Neuronal stem cell (in vitro differentiated cells): ENCODE measurements around the gene HGF.

Experiments
- DNase-seq: peaks from one replicate; pipeline ENCODE4 v3.0.0-alpha.2; 2013; ENCODE audit warnings: low spot score
- H2AFZ ChIP-seq: one replicate; pipeline ENCODE4 v1.6.1; 2013; ENCODE audit warnings: mild to moderate bottlenecking, low read length, inconsistent platforms
- H2AK5ac ChIP-seq: 2 replicates; pipeline ENCODE4 v1.6.1; 2013; ENCODE audit warnings: low read depth, mild to moderate bottlenecking, inconsistent platforms, low read length, moderate library complexity, mixed read lengths
- H2BK120ac ChIP-seq: 2 replicates; pipeline ENCODE4 v1.6.1; 2013; ENCODE audit warnings: low read depth, mild to moderate bottlenecking, inconsistent platforms, low read length, moderate library complexity, mixed read lengths
- H2BK12ac ChIP-seq: one replicate; pipeline ENCODE4 v1.6.1; 2013; ENCODE audit warnings: low read length, inconsistent platforms
- H2BK15ac ChIP-seq: 2 replicates; pipeline ENCODE4 v1.6.1; 2013; ENCODE audit warnings: mild to moderate bottlenecking, low read length, inconsistent platforms, mixed read lengths
- H2BK5ac ChIP-seq: one replicate; pipeline ENCODE4 v1.6.1; 2013; ENCODE audit warnings: inconsistent platforms, mild to moderate bottlenecking, low read length, moderate library complexity
- H3K14ac ChIP-seq: one replicate; pipeline ENCODE4 v1.6.1; 2013; ENCODE audit warnings: low read length, inconsistent platforms
- H3K18ac ChIP-seq: 2 replicates; pipeline ENCODE4 v1.6.1; 2013; ENCODE audit warnings: low read length, inconsistent platforms
- H3K23ac ChIP-seq: 2 replicates; pipeline ENCODE4 v1.6.1; 2013; ENCODE audit warnings: low read depth, mild to moderate bottlenecking, mixed read lengths, low read length, inconsistent platforms; ENCODE audit not compliant: poor library complexity
- H3K27ac ChIP-seq: replicated peaks from 3 replicates; pipeline ENCODE4 v1.5.1; 2013; ENCODE audit warnings: low read length, inconsistent platforms
- H3K27me3 ChIP-seq, 3 experiments: 2 replicates each; pipeline ENCODE4 v1.6.1; 2013; ENCODE audit warnings: low read length in 3 of 3, mild to moderate bottlenecking in 2 of 3, inconsistent platforms in 1 of 3, low read depth in 1 of 3, mixed read lengths in 1 of 3, moderate library complexity in 1 of 3; ENCODE audit not compliant: control insufficient read depth in 3 of 3, insufficient read depth in 3 of 3
- H3K36me3 ChIP-seq, 2 donors: replicated peaks in 1 of 2; 2 replicates each; pipeline ENCODE4 v1.6.1; 2013; ENCODE audit warnings: low read length in 2 of 2; ENCODE audit not compliant: control insufficient read depth in 2 of 2, insufficient read depth in 2 of 2
- H3K4ac ChIP-seq: 2 replicates; pipeline ENCODE4 v1.6.1; 2013; ENCODE audit warnings: inconsistent platforms, mild to moderate bottlenecking, low read length, moderate library complexity
- H3K4me1 ChIP-seq, 2 donors: 1 replicate in 1 of 2; 2 replicates in 1 of 2; pipeline ENCODE4 v1.6.1; 2013; ENCODE audit warnings: low read length in 2 of 2, low read depth in 1 of 2; ENCODE audit not compliant: control insufficient read depth in 2 of 2, insufficient read depth in 1 of 2
- H3K4me2 ChIP-seq: one replicate; pipeline ENCODE4 v1.6.1; 2013; ENCODE audit warnings: mild to moderate bottlenecking, low read length, inconsistent platforms; ENCODE audit not compliant: insufficient read depth, poor library complexity, severe bottlenecking
- H3K4me3 ChIP-seq, 2 donors: 2 replicates each; pipeline ENCODE4 v1.5.1; 2013; ENCODE audit warnings: low read length in 2 of 2, mild to moderate bottlenecking in 2 of 2, inconsistent platforms in 1 of 2, moderate library complexity in 1 of 2
- H3K79me1 ChIP-seq: one replicate; pipeline ENCODE4 v1.6.1; 2013; ENCODE audit warnings: low read depth, mild to moderate bottlenecking, inconsistent platforms, low read length, moderate library complexity
- H3K9ac ChIP-seq: one replicate; pipeline ENCODE4 v1.6.1; 2013; ENCODE audit warnings: mild to moderate bottlenecking, low read depth, low read length, inconsistent platforms; ENCODE audit not compliant: poor library complexity
- H3K9me3 ChIP-seq, 2 donors: replicated peaks in 1 of 2; 2 replicates each; pipeline versions ENCODE3 to v1.6.1; 2013; ENCODE audit warnings: low read length in 2 of 2, mild to moderate bottlenecking in 2 of 2, inconsistent platforms in 1 of 2, low read depth in 1 of 2, mixed read lengths in 1 of 2, moderate library complexity in 1 of 2; ENCODE audit not compliant: control insufficient read depth in 2 of 2, insufficient read depth in 1 of 2
- H4K8ac ChIP-seq: one replicate; pipeline ENCODE4 v1.6.1; 2013; ENCODE audit warnings: low read depth, mild to moderate bottlenecking, inconsistent platforms, low read length, moderate library complexity
- H4K91ac ChIP-seq: one replicate; pipeline ENCODE4 v1.6.1; 2013; ENCODE audit warnings: low read length, low read depth, mild to moderate bottlenecking, inconsistent platforms; ENCODE audit not compliant: poor library complexity
- WGBS, 2 donors: extraction: QIAGEN DNeasy Blood & Tissue Kit; methylation state at CpG; one replicate each; pipeline ENCODE4 v1.1.7; 2013; ENCODE audit warnings: missing lambda C conversion rate in 2 of 2, mixed read lengths in 1 of 2; ENCODE audit not compliant: insufficient read length in 2 of 2, insufficient replicate concordance in 1 of 2; ENCODE audit errors: extremely low coverage in 2 of 2; 5-methylcytosine and 5-hydroxymethylcytosine counted together

The HGF gene

DNA sequence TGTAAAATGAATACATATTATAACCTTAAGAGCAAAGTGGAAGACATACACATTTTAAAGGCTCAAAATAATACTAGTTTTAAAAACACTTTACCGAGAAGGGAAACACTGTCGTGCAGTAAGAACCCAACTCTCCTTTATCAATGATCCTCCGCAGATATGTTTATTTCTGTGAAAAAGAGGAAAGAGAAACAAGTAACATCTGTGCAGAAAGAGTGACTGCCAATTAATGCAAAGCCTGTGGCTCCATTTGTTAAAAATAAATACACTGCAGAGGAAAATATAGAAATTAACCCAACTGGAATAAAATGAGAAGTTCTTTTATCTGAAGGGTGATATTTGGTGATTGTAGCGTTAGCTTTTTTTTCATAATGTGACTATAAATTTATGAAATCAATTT lies 62.7 kb downstream of the HGF start:
- Histone ChIP-seq H4K8ac (no peak overlapping the region), H3K14ac (no peak overlapping the region), H3K4me2 (no peak overlapping the region), H2BK5ac (no peak overlapping the region), H3K9ac (no peak overlapping the region), H3K4me3 (no peak overlapping the region), H3K4ac (no peak overlapping the region), H3K18ac (no peak overlapping the region), H3K9me3 (no peaks in the 10 kb centered on the region), H4K91ac (no peak overlapping the region), H3K23ac (no peak overlapping the region), H3K4me1 (peaks cover 0 to 13% of the 10 kb centered on the region in 2 donors), H2BK12ac (no peak overlapping the region), H2BK15ac (no peak overlapping the region), H3K27ac (no peak overlapping the region), H3K27me3 (no peaks in the 10 kb centered on the region), H2BK120ac (no peak overlapping the region), H2AFZ (peak overlapping the region; percentile 58), H3K36me3 (no peaks in the 10 kb centered on the region), H2AK5ac (no peak overlapping the region), H3K79me1 (no peaks in the 10 kb centered on the region)
- no peak for DNase-seq
- WGBS, 2 donors, result no CpG with 5 or more reads among the region's 4 CpGs

DNA sequence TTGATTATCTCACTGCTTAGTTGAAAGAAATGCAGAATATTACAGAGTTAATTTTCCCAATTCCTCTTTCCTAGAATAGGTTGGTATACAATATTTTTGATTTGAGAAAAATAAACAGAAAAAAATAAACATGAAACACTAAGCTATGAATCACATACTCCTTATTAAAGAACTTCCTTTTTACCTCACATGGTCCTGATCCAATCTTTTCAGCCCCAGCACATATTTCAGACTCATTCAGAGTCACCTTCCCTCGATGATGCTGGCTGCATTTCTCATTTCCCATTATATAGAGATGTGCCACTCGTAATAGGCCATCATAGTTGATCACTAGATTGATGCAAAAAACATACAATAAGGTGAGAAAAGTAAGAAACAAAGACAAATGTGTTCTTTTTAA lies 64.6 kb downstream of the HGF start:
- Histone ChIP-seq H3K27me3 (no peaks in the 10 kb centered on the region), H3K9me3 (no peaks in the 10 kb centered on the region), H2BK12ac (no peak overlapping the region), H2BK120ac (no peak overlapping the region), H3K4me3 (no peak overlapping the region), H4K8ac (no peak overlapping the region), H2BK5ac (no peak overlapping the region), H3K4me2 (no peak overlapping the region), H3K4me1 (peaks cover 0 to 13% of the 10 kb centered on the region in 2 donors), H3K18ac (no peak overlapping the region), H3K79me1 (no peaks in the 10 kb centered on the region), H3K36me3 (no peaks in the 10 kb centered on the region), H3K23ac (no peak overlapping the region), H2BK15ac (no peak overlapping the region), H3K14ac (no peak overlapping the region), H2AK5ac (no peak overlapping the region), H3K4ac (no peak overlapping the region), H4K91ac (no peak overlapping the region), H3K9ac (no peak overlapping the region), H3K27ac (no peak overlapping the region), H2AFZ (no peak overlapping the region)
- no peak for DNase-seq
- WGBS, 2 donors, result no CpG with 5 or more reads among the region's 2 CpGs

DNA sequence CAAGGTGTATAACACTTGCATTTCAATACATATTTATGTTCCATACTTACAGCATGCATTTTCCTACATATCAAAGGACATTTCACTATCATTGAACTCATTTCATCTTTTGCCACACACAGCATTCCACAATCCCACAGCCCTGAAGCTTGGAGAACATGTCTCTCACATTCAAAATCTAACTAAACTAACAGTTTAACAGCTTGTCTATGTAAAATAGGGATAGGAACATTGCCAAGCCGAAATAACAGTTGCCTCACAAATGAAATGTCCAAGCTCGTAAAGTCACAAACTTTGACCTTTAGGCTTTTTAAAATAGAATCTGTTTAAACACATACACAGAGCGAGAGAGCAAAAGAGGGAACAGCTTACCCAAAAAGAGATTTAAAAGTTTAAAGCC lies 65.3 kb downstream of the HGF start:
- Histone ChIP-seq H3K27me3 (no peaks in the 10 kb centered on the region), H4K8ac (no peak overlapping the region), H2BK5ac (no peak overlapping the region), H3K36me3 (no peaks in the 10 kb centered on the region), H3K18ac (no peak overlapping the region), H3K79me1 (no peaks in the 10 kb centered on the region), H2BK120ac (no peak overlapping the region), H3K4ac (no peak overlapping the region), H3K14ac (no peak overlapping the region), H2BK12ac (no peak overlapping the region), H3K9ac (no peak overlapping the region), H2BK15ac (no peak overlapping the region), H3K4me1 (peaks cover 0 to 13% of the 10 kb centered on the region in 2 donors), H3K4me2 (no peak overlapping the region), H3K9me3 (no peaks in the 10 kb centered on the region), H3K4me3 (no peak overlapping the region), H4K91ac (no peak overlapping the region), H2AK5ac (no peak overlapping the region), H3K23ac (no peak overlapping the region), H2AFZ (peak overlapping the region; percentile 32), H3K27ac (no peak overlapping the region)
- DNase-seq, result no peak
- no CpG with 5 or more reads among the region's 3 CpGs for WGBS, 2 donors

DNA sequence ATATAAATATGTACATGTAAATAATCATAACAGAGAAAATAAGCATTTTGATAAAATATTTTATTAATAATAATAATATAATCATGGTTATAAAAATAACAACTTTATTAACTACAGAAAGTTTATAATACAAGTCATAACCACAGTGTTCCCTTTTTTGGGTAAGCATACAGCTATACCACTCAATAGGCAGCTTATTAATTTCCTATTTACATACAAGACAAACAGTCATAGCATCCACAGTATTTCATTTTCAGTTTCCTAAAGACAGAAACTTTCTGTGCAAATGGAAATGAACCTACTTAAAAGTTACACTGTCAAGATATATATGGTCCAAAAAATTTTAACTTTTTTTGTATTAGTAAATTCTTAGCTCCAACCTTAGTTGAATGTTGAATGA lies 70.9 kb downstream of the HGF start:
- no peak overlapping the region for H4K8ac ChIP-seq
- H2AFZ ChIP-seq, result no peak overlapping the region
- H4K91ac ChIP-seq, result no peak overlapping the region
- H3K4ac ChIP-seq, result no peak overlapping the region
- no peak overlapping the region for H2AK5ac ChIP-seq
- H3K4me3 ChIP-seq, result no peak overlapping the region
- no peak overlapping the region for H2BK120ac ChIP-seq
- H3K4me1 ChIP-seq, result no peaks in the 10 kb centered on the region
- H3K9ac ChIP-seq, result no peak overlapping the region
- no peaks in the 10 kb centered on the region for H3K36me3 ChIP-seq
- H2BK15ac ChIP-seq, result no peak overlapping the region
- no peaks in the 10 kb centered on the region for H3K79me1 ChIP-seq
- no peak overlapping the region for H3K27ac ChIP-seq
- no peak overlapping the region for H3K4me2 ChIP-seq
- no peak overlapping the region for H2BK5ac ChIP-seq
- H3K9me3 ChIP-seq, result no peaks in the 10 kb centered on the region
- no peak overlapping the region for H3K18ac ChIP-seq
- no peak overlapping the region for H2BK12ac ChIP-seq
- no peak for DNase-seq
- H3K23ac ChIP-seq, result no peak overlapping the region
- H3K14ac ChIP-seq, result no peak overlapping the region
- no peaks in the 10 kb centered on the region for H3K27me3 ChIP-seq
